Smooth muscle cell of the coronary artery (primary cell): ENCODE data around the gene MAP6D1. TPM values are rescaled to one million over a fixed set of nuclear protein-coding genes. Genes with fewer than 3 reads are reported as not detected.

Source experiments
- total RNA-seq: library from RNA; depleted of rRNA; stranded (reverse); fragments of >200 nt; gene quantifications from 2 replicates; pipeline ENCODE4 v1.2.3, GENCODE V29; 2014; ENCODE audit warnings: low replicate concordance

MAP6D1 gene
- total RNA-seq: 0.35 and 0.90 TPM in 2 replicates

DNA sequence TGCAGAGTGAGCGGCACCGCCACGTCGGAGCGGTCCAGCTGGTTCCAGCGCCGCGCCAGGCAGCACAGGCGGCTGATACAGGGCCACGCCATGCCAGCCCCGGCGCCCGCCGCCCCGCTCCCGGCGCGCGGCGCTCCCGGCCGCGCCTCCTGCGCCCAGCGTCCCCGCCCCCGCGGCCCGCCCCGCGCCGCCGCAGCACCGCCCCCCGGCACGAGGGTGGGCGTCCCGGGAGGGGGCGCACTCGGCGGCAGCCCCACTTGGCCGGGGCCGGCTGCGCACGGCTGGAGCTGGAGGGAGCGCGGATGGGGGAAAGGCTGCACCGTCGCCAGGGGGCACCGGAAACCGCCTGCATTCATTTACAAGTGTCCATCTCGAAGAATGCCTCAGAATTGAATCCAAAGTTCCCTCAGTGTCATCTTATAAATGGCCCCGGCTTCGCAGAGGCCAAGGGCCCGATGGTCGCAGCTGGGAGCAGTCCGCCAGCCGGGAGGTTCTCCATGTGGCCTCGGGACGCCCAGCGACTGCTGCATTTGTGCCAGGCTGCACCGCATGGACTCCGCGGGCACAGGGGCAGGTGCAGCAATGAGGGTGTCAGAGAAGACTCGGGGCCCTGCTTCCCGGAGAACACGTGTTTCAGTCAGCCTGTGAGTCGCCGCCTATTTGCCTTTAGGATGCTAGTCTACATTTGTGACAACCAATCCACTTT is at the start of gene MAP6D1:
Gene MAP6D1, minus strand, starts transcription at position 122 of the 706 bp plus-strand sequence. Its CDS starts 30 bp downstream, at position 92.

Other genes starting within 250 kb of the MAP6D1 start
- gene KLHL24, start 190.0 kb downstream of the MAP6D1 start, total RNA-seq: 65.4 and 170 TPM in 2 replicates
- 24.0 and 28.3 TPM in 2 replicates for gene YEATS2, start 127.8 kb downstream of the MAP6D1 start, total RNA-seq
- 27.0 and 46.9 TPM in 2 replicates for gene PARL, start 59.3 kb upstream of the MAP6D1 start, total RNA-seq
- 13.0 and 20.1 TPM in 2 replicates for gene ABCC5, start 192.3 kb upstream of the MAP6D1 start, total RNA-seq
- not detected in 2 replicates for gene HTR3D, start 206.2 kb upstream of the MAP6D1 start, total RNA-seq
- not detected in 2 replicates for gene HTR3C, start 227.5 kb upstream of the MAP6D1 start, total RNA-seq